Nephron (organoid): ENCODE measurements around the gene PIK3R5.

Experiments used
- H3K27ac Mint-ChIP-seq, 3 experiments: 2 replicates each; pipeline ENCODE4 v1.8.0; 2020; ENCODE audit warnings: mixed read lengths in 3 of 3, mild to moderate bottlenecking in 2 of 3, moderate library complexity in 1 of 3
- H3K27me3 Mint-ChIP-seq: 2 replicates; pipeline ENCODE4 v1.8.0; 2021; ENCODE audit warnings: low read depth, mild to moderate bottlenecking, moderate library complexity, mixed read lengths
- H3K36me3 Mint-ChIP-seq: 2 replicates; pipeline ENCODE4 v1.8.0; 2020; ENCODE audit warnings: low read depth, mixed read lengths
- H3K4me1 Mint-ChIP-seq: 2 replicates; pipeline ENCODE4 v1.8.0; 2020; ENCODE audit warnings: mixed read lengths
- H3K4me3 Mint-ChIP-seq, 3 experiments: 2 replicates each; pipeline ENCODE4 v1.8.0; 2020; ENCODE audit warnings: mild to moderate bottlenecking in 3 of 3, mixed read lengths in 3 of 3, moderate library complexity in 2 of 3
- H3K9me3 Mint-ChIP-seq: 2 replicates; pipeline ENCODE4 v1.8.0; 2020; ENCODE audit warnings: mixed read lengths
- CTCF ChIP-seq, 3 experiments: fragments of 200-600 bp; sonication (generic); IDR thresholded peaks; one replicate each; pipeline ENCODE4 v1.5.0; 2021; ENCODE audit warnings: antibody characterized with exemption in 3 of 3; ENCODE audit not compliant: unreplicated experiment in 3 of 3

PIK3R5 gene

GRCh38 chr17:8954339-8954738 is 11.2 kb downstream of the PIK3R5 start:
- H3K36me3 Mint-ChIP-seq: no peaks in the 10 kb centered on the region
- peaks cover 2% of the 10 kb centered on the region for H3K9me3 Mint-ChIP-seq
- no peak for TF ChIP-seq CTCF (IDR thresholded peaks at IDR 0.05; ENCODE audit: unreplicated experiment in 3 of 3)
- no peaks in the 10 kb centered on the region for H3K4me1 Mint-ChIP-seq
- no peak overlapping the region for H3K4me3 Mint-ChIP-seq
- no peak overlapping the region for H3K27ac Mint-ChIP-seq
- peaks cover 35% of the 10 kb centered on the region for H3K27me3 Mint-ChIP-seq

- no peaks in the 10 kb centered on the region for H3K36me3 Mint-ChIP-seq
- no peak for TF ChIP-seq CTCF (IDR thresholded peaks at IDR 0.05; ENCODE audit: unreplicated experiment in 3 of 3)
- no peak overlapping the region for H3K4me3 Mint-ChIP-seq
- H3K9me3 Mint-ChIP-seq: peaks cover 2% of the 10 kb centered on the region
- H3K27me3 Mint-ChIP-seq: peaks cover 30% of the 10 kb centered on the region
- no peak overlapping the region for H3K27ac Mint-ChIP-seq
- no peaks in the 10 kb centered on the region for H3K4me1 Mint-ChIP-seq
Measured at GRCh38 chr17:8953156-8953885, 12.2 kb downstream of the PIK3R5 start.

GRCh38 chr17:8952191-8952590 is 13.3 kb downstream of the PIK3R5 start:
- Mint-ChIP-seq H3K4me3 (no peak overlapping the region), H3K27ac (no peak overlapping the region)

GRCh38 chr17:8951206-8951605 is 14.3 kb downstream of the PIK3R5 start:
- H3K27me3 Mint-ChIP-seq: peaks cover 29% of the 10 kb centered on the region
- no peak for TF ChIP-seq CTCF (IDR thresholded peaks at IDR 0.05; ENCODE audit: unreplicated experiment in 3 of 3)
- no peaks in the 10 kb centered on the region for H3K4me1 Mint-ChIP-seq
- H3K4me3 Mint-ChIP-seq: no peak overlapping the region
- no peak overlapping the region for H3K27ac Mint-ChIP-seq
- H3K9me3 Mint-ChIP-seq: peaks cover 5% of the 10 kb centered on the region
- no peaks in the 10 kb centered on the region for H3K36me3 Mint-ChIP-seq

More at GRCh38 chr17:8952191-8952590, 13.3 kb downstream of the PIK3R5 start:
- H3K36me3 Mint-ChIP-seq: no peaks in the 10 kb centered on the region
- H3K9me3 Mint-ChIP-seq: peaks cover 5% of the 10 kb centered on the region
- H3K4me1 Mint-ChIP-seq: no peaks in the 10 kb centered on the region
- H3K27me3 Mint-ChIP-seq: peaks cover 27% of the 10 kb centered on the region
- TF ChIP-seq CTCF (IDR thresholded peaks at IDR 0.05; ENCODE audit: unreplicated experiment in 3 of 3): no peak

GRCh38 chr17:8949061-8949661 is 16.3 kb downstream of the PIK3R5 start:
- no peaks in the 10 kb centered on the region for H3K4me1 Mint-ChIP-seq
- TF ChIP-seq CTCF (IDR thresholded peaks at IDR 0.05; ENCODE audit: unreplicated experiment in 3 of 3): no peak
- H3K27ac Mint-ChIP-seq: no peak overlapping the region
- H3K36me3 Mint-ChIP-seq: no peaks in the 10 kb centered on the region
- peaks cover 3% of the 10 kb centered on the region for H3K9me3 Mint-ChIP-seq
- H3K4me3 Mint-ChIP-seq: no peak overlapping the region
- H3K27me3 Mint-ChIP-seq: peaks cover 20% of the 10 kb centered on the region

GRCh38 chr17:8948462-8948861 is 17.0 kb downstream of the PIK3R5 start:
- Mint-ChIP-seq H3K27me3 (peaks cover 20% of the 10 kb centered on the region), H3K4me3 (no peak overlapping the region), H3K36me3 (no peaks in the 10 kb centered on the region), H3K27ac (no peak overlapping the region), H3K9me3 (peaks cover 3% of the 10 kb centered on the region), H3K4me1 (no peaks in the 10 kb centered on the region)
- no peak for TF ChIP-seq CTCF (IDR thresholded peaks at IDR 0.05; ENCODE audit: unreplicated experiment in 3 of 3)
